Liver (tissue), 9 donors: Measurements from ENCODE around the gene SPAG16. TPM values are rescaled to one million over a fixed set of nuclear protein-coding genes. Genes with fewer than 3 reads are reported as not detected.

Experiments used
- DNase-seq: peaks from one replicate; pipeline ENCODE4 v3.0.0-alpha.2; 2017; ENCODE audit warnings: low spot score
- H3K27ac ChIP-seq, 2 donors: one replicate each; pipeline ENCODE4 v1.7.0; 2013; ENCODE audit warnings: inconsistent platforms in 2 of 2, low read length in 2 of 2, control low read depth in 1 of 2, low read depth in 1 of 2, mild to moderate bottlenecking in 1 of 2
- H3K27me3 ChIP-seq, 4 donors: one replicate each; pipeline versions ENCODE4 v1.6.1 to v1.7.0; 2013; ENCODE audit warnings: low read length in 3 of 4, inconsistent platforms in 1 of 4, mild to moderate bottlenecking in 1 of 4, moderate library complexity in 1 of 4; ENCODE audit not compliant: control insufficient read depth in 4 of 4, insufficient read depth in 4 of 4
- H3K36me3 ChIP-seq, 4 donors: one replicate each; pipeline versions ENCODE4 v1.6.1 to v1.7.0; 2013; ENCODE audit warnings: low read length in 3 of 4, mild to moderate bottlenecking in 3 of 4, low read depth in 1 of 4, moderate library complexity in 1 of 4; ENCODE audit not compliant: control insufficient read depth in 4 of 4, insufficient read depth in 3 of 4
- H3K4me1 ChIP-seq, 4 donors: one replicate each; pipeline versions ENCODE4 v1.6.1 to v1.7.0; 2013; ENCODE audit warnings: low read length in 3 of 4, mild to moderate bottlenecking in 3 of 4, moderate library complexity in 1 of 4; ENCODE audit not compliant: control insufficient read depth in 4 of 4, insufficient read depth in 4 of 4
- H3K4me3 ChIP-seq, 3 donors: one replicate each; pipeline versions ENCODE4 v1.6.1 to v1.7.0; 2013; ENCODE audit warnings: low read length in 3 of 3, control low read depth in 1 of 3, low read depth in 1 of 3, mild to moderate bottlenecking in 1 of 3
- H3K9ac ChIP-seq, 2 donors: one replicate each; pipeline ENCODE4 v1.7.0; 2013; ENCODE audit warnings: low read length in 2 of 2, mild to moderate bottlenecking in 2 of 2, moderate library complexity in 2 of 2, control low read depth in 1 of 2, low read depth in 1 of 2
- H3K9me3 ChIP-seq, 4 donors: one replicate each; pipeline versions ENCODE4 v1.6.1 to v1.7.0; 2013; ENCODE audit warnings: low read length in 3 of 4; ENCODE audit not compliant: control insufficient read depth in 4 of 4
- ATF3 ChIP-seq: IDR thresholded peaks from 2 replicates; pipeline ENCODE4 v1.6.1; 2016; ENCODE audit warnings: antibody characterized with exemption
- EGR1 ChIP-seq, 2 donors: IDR thresholded peaks; 2 replicates each; pipeline ENCODE4 v1.6.1; 2016 to 2018; ENCODE audit warnings: antibody characterized with exemption in 2 of 2, low read depth in 2 of 2
- FOXA1 ChIP-seq: IDR thresholded peaks from 2 replicates; pipeline ENCODE4 v1.6.1; 2016; ENCODE audit warnings: antibody characterized with exemption
- GABPA ChIP-seq, 2 donors: IDR thresholded peaks in 1 of 2; conservative IDR thresholded peaks in 1 of 2; 2 replicates each; pipeline ENCODE4 v1.6.1; 2016; ENCODE audit warnings: antibody characterized with exemption in 2 of 2, mild to moderate bottlenecking in 1 of 2, moderate library complexity in 1 of 2
- HNF4A ChIP-seq, 2 donors: conservative IDR thresholded peaks; 2 replicates each; pipeline ENCODE4 v1.6.1; 2016; ENCODE audit warnings: antibody characterized with exemption in 2 of 2, mild to moderate bottlenecking in 2 of 2
- HNF4G ChIP-seq: IDR thresholded peaks from 2 replicates; pipeline ENCODE4 v1.6.1; 2016; ENCODE audit warnings: antibody characterized with exemption
- JUND ChIP-seq, 2 donors: IDR thresholded peaks; 2 replicates each; pipeline ENCODE4 v1.6.1; 2016; ENCODE audit warnings: antibody characterized with exemption in 2 of 2
- NR2F2 ChIP-seq: IDR thresholded peaks from 2 replicates; pipeline ENCODE4 v1.6.1; 2016; ENCODE audit warnings: antibody characterized with exemption
- REST ChIP-seq: IDR thresholded peaks from 2 replicates; pipeline ENCODE4 v1.6.1; 2016; ENCODE audit warnings: antibody characterized with exemption, mild to moderate bottlenecking
- RXRA ChIP-seq, 2 donors: IDR thresholded peaks; 2 replicates each; pipeline ENCODE4 v1.6.1; 2017 to 2018; ENCODE audit warnings: antibody characterized with exemption in 2 of 2, mild to moderate bottlenecking in 1 of 2
- SP1 ChIP-seq: IDR thresholded peaks from 2 replicates; pipeline ENCODE4 v1.6.1; 2018; ENCODE audit warnings: antibody characterized with exemption, mild to moderate bottlenecking
- YY1 ChIP-seq: IDR thresholded peaks from 2 replicates; pipeline ENCODE4 v1.6.1; 2016; ENCODE audit warnings: antibody characterized with exemption, mild to moderate bottlenecking
- ZBTB33 ChIP-seq: IDR thresholded peaks from 2 replicates; pipeline ENCODE4 v1.6.1; 2016; ENCODE audit warnings: antibody characterized with exemption
- WGBS: extraction: QIAGEN DNeasy Blood & Tissue Kit; methylation state at CpG from one replicate; pipeline ENCODE4 v1.1.7; 2013; 5-methylcytosine and 5-hydroxymethylcytosine counted together
- polyA plus RNA-seq, 2 donors: library from polyadenylated mRNA; stranded (reverse) in 1 of 2; unstranded in 1 of 2; fragments of 200-250 nt in 1 of 2; fragments of >200 nt in 1 of 2; fragmentation: Nextera tagmentation in 1 of 2; extraction: Ambion mirVana in 1 of 2; gene quantifications; one replicate each; pipeline versions ENCODE4 v1.2.1 to v1.2.3, GENCODE V29; 2013 to 2015
- total RNA-seq, 2 donors: library from RNA; depleted of rRNA; stranded (reverse); fragments of >200 nt; gene quantifications; one replicate each; pipeline ENCODE4 v1.2.3, GENCODE V29; 2014
- donor health status: healthy.
- donor health status: healthy.
- donor health status: healthy.
- donor health status: healthy.
- donor health status: healthy.

The SPAG16 gene
- total and polyA plus RNA-seq, 4 donors = 6.4 to 12.7 (median 11.4) TPM

- Histone ChIP-seq H3K4me1 (peaks cover 0 to 10% (median 3%) of the 10 kb centered on the region in 4 donors), H3K27me3 (no peaks in the 10 kb centered on the region), H3K4me3 (no peak overlapping the region), H3K9me3 (no peaks in the 10 kb centered on the region), H3K9ac (no peak overlapping the region), H3K27ac (no peak overlapping the region), H3K36me3 (no peaks in the 10 kb centered on the region)
- 59% methylated on average over 2 of the region's 2 CpGs for WGBS
- DNase-seq = no peak
- no peak for TF ChIP-seq FOXA1
- TF ChIP-seq REST = no peak
- TF ChIP-seq ATF3 = no peak
- TF ChIP-seq RXRA (IDR thresholded peaks at IDR 0.05) = no peak
- TF ChIP-seq GABPA (IDR thresholded peaks at IDR 0.05 in 1 of 2, conservative IDR thresholded peaks at IDR 0.05 in 1 of 2) = no peak
- no peak for TF ChIP-seq EGR1 (IDR thresholded peaks at IDR 0.05; ENCODE audit: low read depth in 2 of 2)
Measured at GRCh38 chr2:214184461-214184860, 900.2 kb downstream of the SPAG16 start.

GRCh38 chr2:214185546-214185945 is 901.3 kb downstream of the SPAG16 start:
- H3K27ac ChIP-seq = no peak overlapping the region
- no peak for DNase-seq
- 55% methylated on average over 2 of the region's 2 CpGs for WGBS
- H3K9ac ChIP-seq = no peak overlapping the region
- H3K4me1 ChIP-seq = peaks cover 0 to 4% (median 2%) of the 10 kb centered on the region in 4 donors
- no peaks in the 10 kb centered on the region for H3K27me3 ChIP-seq
- H3K4me3 ChIP-seq = no peak overlapping the region
- peak in 1 of 2 donors; percentile 57 for TF ChIP-seq HNF4A (conservative IDR thresholded peaks at IDR 0.05)
- no peak for TF ChIP-seq YY1
- no peaks in the 10 kb centered on the region for H3K36me3 ChIP-seq
- H3K9me3 ChIP-seq = no peaks in the 10 kb centered on the region

GRCh38 chr2:214192711-214193110 is 908.4 kb downstream of the SPAG16 start:
- TF ChIP-seq EGR1 (IDR thresholded peaks at IDR 0.05; ENCODE audit: low read depth in 2 of 2) (no peak), HNF4G (no peak), RXRA (IDR thresholded peaks at IDR 0.05) (no peak), SP1 (no peak), NR2F2 (no peak), REST (no peak), ZBTB33 (no peak), GABPA (IDR thresholded peaks at IDR 0.05 in 1 of 2, conservative IDR thresholded peaks at IDR 0.05 in 1 of 2) (no peak), JUND (IDR thresholded peaks at IDR 0.05) (no peak)

More at GRCh38 chr2:214192711-214193110, 908.4 kb downstream of the SPAG16 start:
- Histone ChIP-seq H3K4me3 (no peak overlapping the region), H3K9me3 (no peaks in the 10 kb centered on the region), H3K4me1 (peaks cover 0 to 5% (median 0%) of the 10 kb centered on the region in 4 donors), H3K27me3 (no peaks in the 10 kb centered on the region), H3K36me3 (no peaks in the 10 kb centered on the region), H3K27ac (no peak overlapping the region), H3K9ac (no peak overlapping the region)
- 89% methylated on average over 3 of the region's 3 CpGs for WGBS
- DNase-seq = no peak
